ENCODE measurements around the gene ST8SIA2. TPM values are rescaled to one million over a fixed set of nuclear protein-coding genes. Genes with fewer than 3 reads are reported as not detected.

The ST8SIA2 gene
- total RNA-seq, 1 donor from 2014 or later, result 4.5 TPM

DNA sequence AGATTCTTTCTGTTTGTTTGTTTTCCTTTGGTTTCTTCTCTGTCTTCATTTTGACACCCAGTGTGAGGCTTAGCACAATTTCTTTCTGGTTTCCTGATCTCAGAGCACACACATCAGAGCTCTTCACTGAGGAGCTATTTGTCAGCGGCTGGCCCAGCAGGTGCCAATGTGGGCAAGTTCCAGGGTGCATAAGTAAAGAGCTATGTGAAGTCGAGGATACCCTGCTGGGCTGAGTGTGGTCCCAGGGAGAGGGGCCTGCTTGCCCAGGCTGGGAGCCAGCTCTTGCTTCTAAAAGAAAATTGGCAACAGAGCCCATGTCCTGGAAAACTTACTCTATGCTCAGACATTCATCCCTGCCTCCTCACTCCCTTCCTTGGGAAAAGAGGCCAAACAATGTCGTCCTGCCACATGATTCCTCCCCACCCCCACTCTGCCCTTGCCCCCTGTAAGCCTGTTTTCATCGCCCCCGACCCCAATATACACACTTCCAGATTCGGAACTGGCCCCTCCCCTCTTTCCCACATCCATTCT, 101.2 kb downstream of the ST8SIA2 start:
- Mint-ChIP-seq H3K27me3 (ENCODE audit: low read depth) (peaks cover 36% of the 10 kb centered on the region), H3K36me3 (ENCODE audit: low read depth) (peaks cover 1% of the 10 kb centered on the region), H3K9me3 (ENCODE audit: low read depth) (peaks cover 13% of the 10 kb centered on the region), H3K4me1 (ENCODE audit: low read depth) (no peaks in the 10 kb centered on the region), H3K27ac (ENCODE audit: unreplicated experiment) (no peak overlapping the region), H3K4me3 (ENCODE audit: unreplicated experiment) (no peak overlapping the region)
- TF ChIP-seq, protein P1, sequence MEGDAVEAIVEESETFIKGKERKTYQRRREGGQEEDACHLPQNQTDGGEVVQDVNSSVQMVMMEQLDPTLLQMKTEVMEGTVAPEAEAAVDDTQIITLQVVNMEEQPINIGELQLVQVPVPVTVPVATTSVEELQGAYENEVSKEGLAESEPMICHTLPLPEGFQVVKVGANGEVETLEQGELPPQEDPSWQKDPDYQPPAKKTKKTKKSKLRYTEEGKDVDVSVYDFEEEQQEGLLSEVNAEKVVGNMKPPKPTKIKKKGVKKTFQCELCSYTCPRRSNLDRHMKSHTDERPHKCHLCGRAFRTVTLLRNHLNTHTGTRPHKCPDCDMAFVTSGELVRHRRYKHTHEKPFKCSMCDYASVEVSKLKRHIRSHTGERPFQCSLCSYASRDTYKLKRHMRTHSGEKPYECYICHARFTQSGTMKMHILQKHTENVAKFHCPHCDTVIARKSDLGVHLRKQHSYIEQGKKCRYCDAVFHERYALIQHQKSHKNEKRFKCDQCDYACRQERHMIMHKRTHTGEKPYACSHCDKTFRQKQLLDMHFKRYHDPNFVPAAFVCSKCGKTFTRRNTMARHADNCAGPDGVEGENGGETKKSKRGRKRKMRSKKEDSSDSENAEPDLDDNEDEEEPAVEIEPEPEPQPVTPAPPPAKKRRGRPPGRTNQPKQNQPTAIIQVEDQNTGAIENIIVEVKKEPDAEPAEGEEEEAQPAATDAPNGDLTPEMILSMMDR (IDR thresholded peaks at IDR 0.05), result no peak
- no peak for DNase-seq (ENCODE audit: low spot score)

DNA sequence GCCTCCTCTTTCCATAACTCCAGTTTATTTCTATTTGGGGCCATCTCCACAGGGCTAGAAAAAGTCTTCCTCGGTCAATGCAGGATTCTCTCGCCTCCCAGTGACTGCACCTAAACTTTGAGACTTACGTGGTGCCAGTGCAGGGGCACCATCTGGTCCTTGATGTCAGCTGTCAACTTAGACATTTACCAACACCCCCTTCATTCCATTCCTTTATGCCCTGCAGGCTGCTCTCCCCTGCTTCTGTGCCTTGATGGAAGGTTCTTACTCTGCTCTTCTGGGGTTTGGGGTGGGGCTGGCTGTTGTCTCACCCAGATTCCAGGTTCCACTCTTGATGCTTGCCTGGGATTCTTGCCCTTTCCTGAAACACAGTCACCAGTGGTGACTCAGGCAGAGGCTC, 101.8 kb downstream of the ST8SIA2 start:
- Mint-ChIP-seq H3K27me3 (ENCODE audit: low read depth) (peaks cover 41% of the 10 kb centered on the region), H3K4me1 (ENCODE audit: low read depth) (no peaks in the 10 kb centered on the region), H3K36me3 (ENCODE audit: low read depth) (peaks cover 1% of the 10 kb centered on the region), H3K4me3 (ENCODE audit: unreplicated experiment) (no peak overlapping the region), H3K27ac (ENCODE audit: unreplicated experiment) (no peak overlapping the region), H3K9me3 (ENCODE audit: low read depth) (peaks cover 7% of the 10 kb centered on the region)
- TF ChIP-seq, protein P1 (IDR thresholded peaks at IDR 0.05), result no peak
- no peak for DNase-seq (ENCODE audit: low spot score)

DNA sequence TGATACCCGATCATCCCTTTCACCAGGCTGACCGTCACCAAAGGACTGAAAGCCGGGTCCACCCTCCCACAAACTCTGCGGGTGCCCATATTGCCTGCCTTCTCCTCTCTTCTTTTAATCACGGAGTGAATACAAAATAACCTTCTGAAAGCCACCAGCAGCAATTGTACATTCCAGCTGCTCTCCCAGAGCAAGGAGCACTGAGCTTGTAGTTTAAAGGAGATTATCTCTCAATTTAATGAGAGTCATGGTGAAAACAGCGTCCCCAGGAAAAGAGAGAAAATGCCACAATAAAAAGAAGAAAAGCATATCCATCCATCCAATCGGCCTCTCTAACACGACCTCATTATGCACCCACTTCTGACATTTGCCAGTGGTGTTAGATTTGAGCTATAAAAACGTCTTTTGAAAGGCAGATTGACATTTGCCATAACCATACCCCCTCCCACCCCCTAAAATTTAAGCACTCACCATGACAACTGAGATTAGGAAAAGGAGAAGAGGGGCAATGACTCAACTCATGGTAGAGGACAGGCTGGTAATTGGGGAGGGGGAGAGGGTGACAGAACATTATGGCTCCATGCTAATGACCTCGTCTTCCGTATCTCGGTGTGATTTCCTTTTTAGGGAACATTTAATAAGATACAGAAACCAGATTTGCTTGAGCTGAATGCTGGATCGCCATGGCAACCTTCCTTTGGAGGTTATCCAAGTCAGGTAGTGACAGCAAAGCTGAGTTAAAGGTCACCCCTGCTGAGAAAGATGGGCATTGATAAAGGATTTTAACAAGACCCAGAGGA, 106.2 kb downstream of the ST8SIA2 start:
- H3K36me3 Mint-ChIP-seq (ENCODE audit: low read depth), result no peaks in the 10 kb centered on the region
- no peak overlapping the region for H3K27ac Mint-ChIP-seq (ENCODE audit: unreplicated experiment)
- TF ChIP-seq, protein P1 (IDR thresholded peaks at IDR 0.05), result no peak
- DNase-seq (ENCODE audit: low spot score), result no peak
- peaks cover 40% of the 10 kb centered on the region for H3K27me3 Mint-ChIP-seq (ENCODE audit: low read depth)
- no peaks in the 10 kb centered on the region for H3K4me1 Mint-ChIP-seq (ENCODE audit: low read depth)
- no peak overlapping the region for H3K4me3 Mint-ChIP-seq (ENCODE audit: unreplicated experiment)
- H3K9me3 Mint-ChIP-seq (ENCODE audit: low read depth), result no peaks in the 10 kb centered on the region

DNA sequence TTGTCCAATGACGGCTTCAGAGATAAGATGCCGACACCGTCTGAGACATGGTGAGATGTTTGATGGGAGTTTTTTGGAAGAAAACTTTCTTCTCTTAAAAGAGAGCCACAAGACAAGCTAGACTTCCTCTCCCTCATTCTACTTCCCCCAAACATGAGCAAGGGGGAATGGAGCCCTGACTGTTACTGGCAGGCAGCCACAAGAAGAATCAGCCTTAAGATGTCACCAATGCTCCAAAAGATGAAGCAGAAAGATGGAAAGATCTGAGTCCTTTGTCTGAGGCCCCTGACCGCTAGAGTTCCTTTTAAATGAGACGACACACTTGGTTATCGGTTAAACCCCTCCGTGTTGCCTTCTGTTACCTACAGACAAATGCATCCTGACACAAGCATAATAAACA, 108.7 kb downstream of the ST8SIA2 start:
- Mint-ChIP-seq H3K4me3 (ENCODE audit: unreplicated experiment) (no peak overlapping the region), H3K27ac (ENCODE audit: unreplicated experiment) (no peak overlapping the region), H3K4me1 (ENCODE audit: low read depth) (no peaks in the 10 kb centered on the region), H3K27me3 (ENCODE audit: low read depth) (peaks cover 29% of the 10 kb centered on the region), H3K9me3 (ENCODE audit: low read depth) (peaks cover 7% of the 10 kb centered on the region), H3K36me3 (ENCODE audit: low read depth) (peaks cover 2% of the 10 kb centered on the region)
- DNase-seq (ENCODE audit: low spot score), result no peak
- TF ChIP-seq, protein P1 (IDR thresholded peaks at IDR 0.05), result no peak

DNA sequence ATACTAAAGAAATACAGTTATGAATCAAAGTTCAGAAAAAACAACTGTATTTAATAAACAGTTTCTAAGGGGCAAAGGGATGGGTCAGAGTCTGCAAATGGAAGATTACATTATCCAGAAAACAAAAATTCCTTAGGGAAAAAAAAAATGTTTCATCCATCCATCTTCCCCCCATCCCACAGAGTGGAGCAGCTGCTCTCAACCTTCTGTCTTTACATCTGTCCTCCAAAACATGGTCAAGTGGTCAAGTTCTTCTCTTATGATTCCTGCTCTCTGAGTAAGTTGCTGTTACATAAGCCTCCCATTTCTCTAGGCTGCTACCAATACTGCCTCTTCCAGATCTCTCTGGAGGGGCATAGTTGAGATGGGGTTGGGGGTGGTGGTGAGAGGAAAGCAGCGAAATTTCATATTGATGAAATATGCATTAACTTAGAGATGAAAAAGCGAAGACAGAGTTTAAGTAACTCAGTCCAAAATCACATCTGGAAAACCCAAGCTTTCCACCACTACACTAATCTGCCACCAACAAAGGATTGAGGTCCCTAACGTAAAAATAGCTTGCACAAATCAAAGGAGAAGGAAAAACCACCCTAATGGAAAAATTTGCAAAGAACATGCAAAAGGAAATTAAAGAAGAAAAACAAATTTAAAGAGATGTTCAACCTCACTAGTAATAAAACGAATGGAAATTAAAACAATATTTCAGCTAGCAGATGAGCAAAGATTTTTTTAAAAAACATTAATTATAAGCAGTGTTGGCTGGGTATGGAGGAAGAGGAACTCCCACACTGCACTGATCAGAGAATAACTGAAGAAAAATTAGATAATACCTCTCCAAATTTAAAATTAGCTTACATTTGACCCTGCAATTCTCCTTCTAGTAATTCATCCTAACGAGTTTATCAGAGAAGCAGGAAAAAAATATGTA, 109.5 kb downstream of the ST8SIA2 start:
- Mint-ChIP-seq H3K36me3 (ENCODE audit: low read depth) (peaks cover 2% of the 10 kb centered on the region), H3K9me3 (ENCODE audit: low read depth) (peaks cover 11% of the 10 kb centered on the region), H3K27me3 (ENCODE audit: low read depth) (peaks cover 25% of the 10 kb centered on the region), H3K27ac (ENCODE audit: unreplicated experiment) (no peak overlapping the region), H3K4me1 (ENCODE audit: low read depth) (no peaks in the 10 kb centered on the region), H3K4me3 (ENCODE audit: unreplicated experiment) (no peak overlapping the region)
- TF ChIP-seq, protein P1 (IDR thresholded peaks at IDR 0.05), result no peak
- DNase-seq (ENCODE audit: low spot score), result no peak

All from chondrocyte (in vitro differentiated cells).